ENCODE data around the gene PTPN14.

- TF ChIP-seq ZNF184 (tag by site-specific recombination; IDR thresholded peaks at IDR 0.05) (no peak), CTCF (tag by site-specific recombination; IDR thresholded peaks at IDR 0.05) (no peak), SP2 (tag by site-specific recombination; IDR thresholded peaks at IDR 0.05) (no peak), ZBTB11 (tag by site-specific recombination; conservative IDR thresholded peaks at IDR 0.05; ENCODE audit: low read depth) (no peak), ZNF274 (IDR thresholded peaks at IDR 0.05; ENCODE audit: low read length) (no peak), ZNF274 (tag by site-specific recombination; IDR thresholded peaks at IDR 0.05; ENCODE audit: borderline replicate concordance) (no peak), ZNF354C (tag by site-specific recombination; IDR thresholded peaks at IDR 0.05; ENCODE audit: borderline replicate concordance, low read depth) (no peak), PRDM1 (tag by site-specific recombination; IDR thresholded peaks at IDR 0.05) (no peak), RBAK (tag by site-specific recombination; IDR thresholded peaks at IDR 0.05) (no peak), ZNF561 (tag by site-specific recombination; IDR thresholded peaks at IDR 0.05; ENCODE audit: borderline replicate concordance) (no peak)
Observed at GRCh38 chr1:214513394-214513793, 38.0 kb downstream of the PTPN14 start.

All from HEK293 (cell line).